Mesendoderm (in vitro differentiated cells): ENCODE results near the gene ANKS1A.
"Not testable (repeated sequence)": the region's sequence is repeated elsewhere in the genome, so short reads cannot be mapped to it uniquely, and the experiment has no call there.

Experiments used
- DNase-seq: peaks from one replicate; pipeline ENCODE4 v3.0.0; 2013
- H2AK5ac ChIP-seq: 2 replicates; pipeline ENCODE4 v1.6.1; 2013; ENCODE audit warnings: low read length, inconsistent platforms
- H2BK120ac ChIP-seq: 2 replicates; pipeline ENCODE4 v1.6.1; 2013; ENCODE audit warnings: low read depth, mild to moderate bottlenecking, low read length, moderate library complexity, mixed read lengths
- H2BK15ac ChIP-seq: replicated peaks from 2 replicates; pipeline ENCODE4 v1.6.1; 2013; ENCODE audit warnings: low read depth, mild to moderate bottlenecking, moderate library complexity
- H2BK5ac ChIP-seq: 2 replicates; pipeline ENCODE4 v1.6.1; 2013; ENCODE audit warnings: low read length, inconsistent platforms
- H3K18ac ChIP-seq: 2 replicates; pipeline ENCODE4 v1.6.1; 2013; ENCODE audit warnings: mild to moderate bottlenecking, low read length, mixed read lengths
- H3K23ac ChIP-seq: one replicate; pipeline ENCODE4 v1.6.1; 2013; ENCODE audit warnings: low read length
- H3K27ac ChIP-seq: 2 replicates; pipeline ENCODE4 v1.5.1; 2013; ENCODE audit warnings: low read depth, mild to moderate bottlenecking, inconsistent platforms, low read length, moderate library complexity
- H3K27me3 ChIP-seq: 2 replicates; pipeline ENCODE4 v1.6.1; 2013; ENCODE audit warnings: low read length, control low read depth, mild to moderate bottlenecking, inconsistent platforms; ENCODE audit not compliant: insufficient read depth, poor library complexity
- H3K36me3 ChIP-seq: 2 replicates; pipeline ENCODE4 v1.6.1; 2013; ENCODE audit warnings: low read length, inconsistent platforms; ENCODE audit not compliant: control insufficient read depth, insufficient read depth
- H3K4ac ChIP-seq: one replicate; pipeline ENCODE4 v1.6.1; 2013; ENCODE audit warnings: low read depth, mild to moderate bottlenecking, low read length, moderate library complexity
- H3K4me1 ChIP-seq: 2 replicates; pipeline ENCODE4 v1.6.1; 2013; ENCODE audit warnings: low read depth, low read length, inconsistent platforms; ENCODE audit not compliant: control insufficient read depth
- H3K4me2 ChIP-seq: 2 replicates; pipeline ENCODE4 v1.6.1; 2013; ENCODE audit warnings: low read length
- H3K4me3 ChIP-seq: 2 replicates; pipeline ENCODE4 v1.5.1; 2013; ENCODE audit warnings: mild to moderate bottlenecking, low read length
- H3K56ac ChIP-seq: one replicate; pipeline ENCODE4 v1.6.1; 2013; ENCODE audit warnings: low read length
- H3K79me1 ChIP-seq: 2 replicates; pipeline ENCODE4 v1.6.1; 2013; ENCODE audit warnings: low read length, inconsistent platforms
- H3K79me2 ChIP-seq: 2 replicates; pipeline ENCODE4 v1.6.1; 2013; ENCODE audit warnings: mild to moderate bottlenecking, low read length; ENCODE audit not compliant: control insufficient read depth, insufficient read depth
- H3K9ac ChIP-seq: 2 replicates; pipeline ENCODE4 v1.6.1; 2013; ENCODE audit warnings: low read length, inconsistent platforms
- H4K5ac ChIP-seq: one replicate; pipeline ENCODE4 v1.6.1; 2013; ENCODE audit warnings: low read length
- H4K8ac ChIP-seq: one replicate; pipeline ENCODE4 v1.6.1; 2013; ENCODE audit warnings: low read depth, mild to moderate bottlenecking, control low read depth, low read length, moderate library complexity
- WGBS: extraction: QIAGEN DNeasy Blood & Tissue Kit; methylation state at CpG from one replicate; pipeline ENCODE4 v1.1.7; 2013; ENCODE audit warnings: low lambda C conversion rate, missing lambda C conversion rate; ENCODE audit not compliant: insufficient coverage; ENCODE audit errors: extremely low coverage; 5-methylcytosine and 5-hydroxymethylcytosine counted together

Gene ANKS1A

GRCh38 chr6:34929241-34929978 lies 40.4 kb downstream of the ANKS1A start:
- Histone ChIP-seq H2BK5ac (no peak overlapping the region), H3K23ac (no peak overlapping the region), H3K27me3 (no peaks in the 10 kb centered on the region), H3K36me3 (no peaks in the 10 kb centered on the region), H3K18ac (no peak overlapping the region), H3K4me1 (no peaks in the 10 kb centered on the region), H4K5ac (no peak overlapping the region), H2BK120ac (no peak overlapping the region), H3K56ac (no peak overlapping the region), H3K9ac (no peak overlapping the region), H2AK5ac (no peak overlapping the region), H3K27ac (no peak overlapping the region), H3K79me1 (peaks cover 10% of the 10 kb centered on the region), H3K4me3 (no peak overlapping the region), H3K4me2 (no peak overlapping the region), H3K79me2 (no peaks in the 10 kb centered on the region), H2BK15ac (no peak overlapping the region), H4K8ac (no peak overlapping the region), H3K4ac (no peak overlapping the region)
- no peak for DNase-seq
- no CpG with 5 or more reads among the region's 4 CpGs for WGBS

DNA sequence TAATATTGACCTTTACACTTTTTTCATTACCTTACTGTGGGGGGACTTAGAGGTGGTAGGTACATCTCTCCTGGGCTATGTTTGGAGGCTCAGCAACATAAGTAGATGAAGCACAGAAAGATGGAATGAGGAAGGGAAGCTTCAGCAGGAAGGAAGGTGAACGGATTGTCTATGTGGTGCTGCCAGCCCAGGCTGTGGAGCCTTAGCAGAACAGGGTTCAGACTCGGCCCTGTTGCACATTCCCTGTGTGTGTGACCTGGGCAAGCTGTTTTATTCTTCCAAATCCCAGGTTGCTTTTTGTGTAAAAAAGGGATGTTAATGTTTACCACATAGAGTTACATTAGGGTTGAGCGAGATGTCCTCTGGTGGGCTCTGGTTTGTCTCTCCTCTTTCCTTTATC lies 41.2 kb downstream of the ANKS1A start:
- Histone ChIP-seq H3K79me1 (peaks cover 12% of the 10 kb centered on the region), H3K18ac (no peak overlapping the region), H3K9ac (no peak overlapping the region), H2BK15ac (no peak overlapping the region), H3K27ac (no peak overlapping the region), H3K56ac (no peak overlapping the region), H3K27me3 (no peaks in the 10 kb centered on the region), H2AK5ac (no peak overlapping the region), H4K8ac (no peak overlapping the region), H3K4ac (no peak overlapping the region), H2BK120ac (no peak overlapping the region), H3K4me1 (no peaks in the 10 kb centered on the region), H3K79me2 (no peaks in the 10 kb centered on the region), H3K4me2 (no peak overlapping the region), H2BK5ac (no peak overlapping the region), H3K23ac (no peak overlapping the region), H3K36me3 (no peaks in the 10 kb centered on the region), H4K5ac (no peak overlapping the region), H3K4me3 (no peak overlapping the region)
- DNase-seq: no peak
- WGBS: no CpG with 5 or more reads among the region's 3 CpGs

GRCh38 chr6:34932202-34932601 lies 43.1 kb downstream of the ANKS1A start:
- DNase-seq, H2BK120ac ChIP-seq, H3K23ac ChIP-seq, H4K5ac ChIP-seq, H3K36me3 ChIP-seq, H2BK5ac ChIP-seq, H3K79me2 ChIP-seq, H3K4ac ChIP-seq, H3K79me1 ChIP-seq, H2BK15ac ChIP-seq, H3K9ac ChIP-seq, H3K4me1 ChIP-seq, H3K27ac ChIP-seq, H2AK5ac ChIP-seq, H3K18ac ChIP-seq, H3K4me2 ChIP-seq, H3K56ac ChIP-seq, H3K27me3 ChIP-seq, H3K4me3 ChIP-seq, H4K8ac ChIP-seq: not testable (repeated sequence)
- WGBS: no CpG with 5 or more reads among the region's 12 CpGs

DNA sequence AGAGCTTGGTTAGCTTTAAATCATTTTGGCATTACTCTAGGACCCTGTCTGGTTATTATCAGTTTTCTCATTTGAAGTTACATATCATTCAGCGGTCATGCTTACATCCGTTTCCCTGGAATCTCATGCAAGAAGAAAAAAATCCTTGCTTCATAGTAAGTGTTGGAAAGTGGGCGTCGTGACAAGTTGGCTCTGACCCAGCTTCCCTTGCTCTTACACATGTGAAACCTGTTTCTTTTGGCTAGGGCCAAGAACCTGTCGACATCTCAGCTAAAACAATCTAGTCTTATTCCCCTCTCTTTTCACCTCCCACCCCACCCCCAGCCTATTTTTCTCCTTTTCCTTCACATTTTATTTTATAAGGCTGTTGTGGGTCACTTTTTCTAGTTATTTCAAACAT lies 45.5 kb downstream of the ANKS1A start:
- Histone ChIP-seq H3K79me1 (peaks cover 7% of the 10 kb centered on the region), H3K4me3 (no peak overlapping the region), H3K9ac (no peak overlapping the region), H4K5ac (no peak overlapping the region), H3K4ac (no peak overlapping the region), H4K8ac (no peak overlapping the region), H3K4me1 (no peaks in the 10 kb centered on the region), H2AK5ac (no peak overlapping the region), H3K23ac (no peak overlapping the region), H2BK15ac (no peak overlapping the region), H3K79me2 (no peaks in the 10 kb centered on the region), H2BK120ac (no peak overlapping the region), H2BK5ac (no peak overlapping the region), H3K4me2 (no peak overlapping the region), H3K36me3 (no peaks in the 10 kb centered on the region), H3K27me3 (no peaks in the 10 kb centered on the region), H3K27ac (no peak overlapping the region), H3K18ac (no peak overlapping the region), H3K56ac (no peak overlapping the region)
- no CpG with 5 or more reads among the region's 5 CpGs for WGBS
- no peak for DNase-seq

GRCh38 chr6:34938268-34938667 lies 49.2 kb downstream of the ANKS1A start:
- peaks cover 10% of the 10 kb centered on the region for H3K79me1 ChIP-seq
- H3K18ac ChIP-seq: no peak overlapping the region
- no peak overlapping the region for H3K56ac ChIP-seq
- no peaks in the 10 kb centered on the region for H3K27me3 ChIP-seq
- no peak overlapping the region for H2AK5ac ChIP-seq
- no peak overlapping the region for H2BK120ac ChIP-seq
- H4K8ac ChIP-seq: no peak overlapping the region
- H3K36me3 ChIP-seq: no peaks in the 10 kb centered on the region
- no peak overlapping the region for H3K4ac ChIP-seq
- H2BK15ac ChIP-seq: no peak overlapping the region
- H3K4me2 ChIP-seq: no peak overlapping the region
- WGBS: no CpG with 5 or more reads among the region's 3 CpGs
- no peak overlapping the region for H4K5ac ChIP-seq
- no peak overlapping the region for H3K23ac ChIP-seq
- DNase-seq: no peak
- H2BK5ac ChIP-seq: no peak overlapping the region
- H3K9ac ChIP-seq: no peak overlapping the region
- H3K4me3 ChIP-seq: no peak overlapping the region
- no peaks in the 10 kb centered on the region for H3K4me1 ChIP-seq
- peaks cover 2% of the 10 kb centered on the region for H3K79me2 ChIP-seq
- H3K27ac ChIP-seq: no peak overlapping the region

DNA sequence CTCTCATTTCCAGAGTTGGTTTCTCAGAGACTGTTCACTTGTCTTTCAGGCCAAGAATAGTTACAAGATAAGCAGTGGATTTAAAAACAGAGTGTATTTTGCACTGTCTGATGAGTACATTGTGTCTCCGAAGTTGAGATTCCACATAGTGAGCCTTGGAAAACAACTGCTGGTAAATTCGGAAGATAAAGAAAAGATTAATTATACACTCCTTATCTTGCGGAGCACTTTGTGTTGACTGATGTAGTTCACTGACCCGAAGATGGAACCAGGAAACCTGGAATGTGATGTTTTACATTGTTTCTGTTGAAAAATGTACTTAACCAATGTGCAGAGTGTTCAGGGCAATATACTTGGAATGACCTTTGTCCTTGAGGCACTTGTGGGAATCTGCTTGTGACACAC lies 51.0 kb downstream of the ANKS1A start:
- no peak overlapping the region for H2BK5ac ChIP-seq
- no peaks in the 10 kb centered on the region for H3K36me3 ChIP-seq
- H2BK120ac ChIP-seq: no peak overlapping the region
- no peak overlapping the region for H4K5ac ChIP-seq
- H3K9ac ChIP-seq: no peak overlapping the region
- no peak for DNase-seq
- H3K27ac ChIP-seq: no peak overlapping the region
- no peak overlapping the region for H3K4me2 ChIP-seq
- no peak overlapping the region for H4K8ac ChIP-seq
- no peaks in the 10 kb centered on the region for H3K4me1 ChIP-seq
- H3K18ac ChIP-seq: no peak overlapping the region
- H3K4ac ChIP-seq: no peak overlapping the region
- no peak overlapping the region for H2BK15ac ChIP-seq
- no peak overlapping the region for H3K56ac ChIP-seq
- peaks cover 2% of the 10 kb centered on the region for H3K79me2 ChIP-seq
- no peak overlapping the region for H3K4me3 ChIP-seq
- no peak overlapping the region for H3K23ac ChIP-seq
- WGBS: no CpG with 5 or more reads among the region's 4 CpGs
- H3K79me1 ChIP-seq: peaks cover 7% of the 10 kb centered on the region
- no peak overlapping the region for H2AK5ac ChIP-seq
- no peaks in the 10 kb centered on the region for H3K27me3 ChIP-seq
